H54 (cell line): Measurements from ENCODE around the gene MRPS27.

ENCODE experiments used
- DNase-seq: peaks from one replicate; pipeline ENCODE4 v3.0.0; 2011; ENCODE audit warnings: low spot score, mixed read lengths; ENCODE audit not compliant: insufficient read length
- FAIRE-seq: peaks from 3 replicates; lab custom pipeline; 2011; peaks lifted over from hg19 to GRCh38; lab: Jason Lieb, UNC
- POLR2A ChIP-seq: IDR thresholded peaks from 2 replicates; pipeline ENCODE4 v1.6.1; 2011; ENCODE audit warnings: low read depth, mild to moderate bottlenecking, low read length

Gene MRPS27

GRCh38 chr5:72170101-72170500 is 149.9 kb downstream of the MRPS27 start:
- no peak for TF ChIP-seq POLR2A
- FAIRE-seq = no peak
- no peak for DNase-seq
